CD14-positive monocyte (primary cell): Measurements from ENCODE around the gene CSF2RB. TPM values are rescaled to one million over a fixed set of nuclear protein-coding genes. Genes with fewer than 3 reads are reported as not detected.

ENCODE experiments used
- DNase-seq, 3 donors: peaks; one replicate each; pipeline ENCODE4 v3.0.0-alpha.2; 2011 to 2022
- H2AFZ ChIP-seq: 2 replicates; pipeline ENCODE4 v1.6.0; 2012; ENCODE audit warnings: mild to moderate bottlenecking, low read depth, low read length, inconsistent platforms; ENCODE audit not compliant: insufficient read depth, poor library complexity, severe bottlenecking
- H3K27ac ChIP-seq, 2 donors: 1 replicate in 1 of 2; 2 replicates in 1 of 2; pipeline ENCODE4 v1.5.1; 2012 to 2013; ENCODE audit warnings: low read length in 2 of 2, control low read depth in 1 of 2, inconsistent platforms in 1 of 2, low read depth in 1 of 2, mild to moderate bottlenecking in 1 of 2
- H3K27me3 ChIP-seq, 2 donors: one replicate each; pipeline versions ENCODE4 v1.6.0 to v1.6.1; 2011 to 2013; ENCODE audit warnings: low read length in 2 of 2; ENCODE audit not compliant: control insufficient read depth in 2 of 2, insufficient read depth in 2 of 2
- H3K36me3 ChIP-seq, 2 donors: replicated peaks in 1 of 2; 1 replicate in 1 of 2; 2 replicates in 1 of 2; pipeline versions ENCODE4 v1.5.1 to v1.6.1; 2012 to 2013; ENCODE audit warnings: low read length in 2 of 2, control low read depth in 1 of 2, inconsistent platforms in 1 of 2, mild to moderate bottlenecking in 1 of 2; ENCODE audit not compliant: insufficient read depth in 2 of 2, control insufficient read depth in 1 of 2
- H3K4me1 ChIP-seq, 2 donors: 1 replicate in 1 of 2; 2 replicates in 1 of 2; pipeline versions ENCODE4 v1.5.1 to v1.6.1; 2012 to 2013; ENCODE audit warnings: low read length in 2 of 2, control low read depth in 1 of 2, inconsistent platforms in 1 of 2, mild to moderate bottlenecking in 1 of 2, moderate library complexity in 1 of 2; ENCODE audit not compliant: insufficient read depth in 2 of 2, control insufficient read depth in 1 of 2
- H3K4me2 ChIP-seq: replicated peaks from 2 replicates; pipeline ENCODE3; 2012; ENCODE audit warnings: low read length, moderate library complexity, mild to moderate bottlenecking; ENCODE audit not compliant: poor library complexity, severe bottlenecking; ENCODE audit errors: extremely low read depth
- H3K4me3 ChIP-seq, 3 experiments: fragments of 200-600 bp in 1 of 3; sonication (generic) in 1 of 3; replicated peaks in 1 of 3; 1 replicate in 2 of 3; 2 replicates in 1 of 3; pipeline ENCODE4 v1.5.1; 2011 to 2013; ENCODE audit warnings: low read length in 3 of 3, mild to moderate bottlenecking in 3 of 3, control low read depth in 2 of 3, low read depth in 2 of 3, inconsistent platforms in 1 of 3, moderate library complexity in 1 of 3
- H3K79me2 ChIP-seq: 2 replicates; pipeline ENCODE4 v1.6.0; 2012; ENCODE audit warnings: mild to moderate bottlenecking, control low read depth, inconsistent platforms, low read length, moderate library complexity; ENCODE audit not compliant: insufficient read depth
- H3K9ac ChIP-seq: 2 replicates; pipeline ENCODE4 v1.6.0; 2017; ENCODE audit warnings: low read length, mild to moderate bottlenecking; ENCODE audit not compliant: insufficient read depth, poor library complexity, severe bottlenecking
- H3K9me3 ChIP-seq, 2 donors: replicated peaks in 1 of 2; 1 replicate in 1 of 2; 2 replicates in 1 of 2; pipeline versions ENCODE4 v1.5.1 to v1.6.1; 2012 to 2013; ENCODE audit warnings: low read length in 2 of 2, control low read depth in 1 of 2; ENCODE audit not compliant: control insufficient read depth in 1 of 2, insufficient read depth in 1 of 2
- H4K20me1 ChIP-seq: 2 replicates; pipeline ENCODE4 v1.6.0; 2012; ENCODE audit warnings: mild to moderate bottlenecking, low read length, control low read depth, moderate library complexity; ENCODE audit not compliant: insufficient read depth
- H3K27ac Mint-ChIP-seq, 7 donors: one replicate each; pipeline ENCODE4 v1.8.0; 2020; ENCODE audit warnings: mild to moderate bottlenecking in 7 of 7, mixed read lengths in 7 of 7, moderate library complexity in 6 of 7, inconsistent platforms in 2 of 7
- H3K27me3 Mint-ChIP-seq, 3 donors: one replicate each; pipeline ENCODE4 v1.8.0; 2021 to 2022; ENCODE audit warnings: low read depth in 3 of 3, mild to moderate bottlenecking in 3 of 3, mixed read lengths in 3 of 3, moderate library complexity in 3 of 3, inconsistent platforms in 1 of 3
- H3K36me3 Mint-ChIP-seq, 2 donors: one replicate each; pipeline ENCODE4 v1.8.0; 2020; ENCODE audit warnings: mixed read lengths in 2 of 2, inconsistent platforms in 1 of 2, mild to moderate bottlenecking in 1 of 2
- H3K4me1 Mint-ChIP-seq: one replicate; pipeline ENCODE4 v1.8.0; 2020; ENCODE audit warnings: mild to moderate bottlenecking, mixed read lengths
- H3K4me3 Mint-ChIP-seq, 2 donors: one replicate each; pipeline ENCODE4 v1.8.0; 2020; ENCODE audit warnings: mild to moderate bottlenecking in 2 of 2, mixed read lengths in 2 of 2, moderate library complexity in 1 of 2
- H3K9me3 Mint-ChIP-seq, 7 donors: one replicate each; pipeline ENCODE4 v1.8.0; 2020 to 2022; ENCODE audit warnings: mixed read lengths in 7 of 7, mild to moderate bottlenecking in 6 of 7, moderate library complexity in 6 of 7, inconsistent platforms in 2 of 7
- CTCF ChIP-seq: fragments of 200-600 bp; IDR thresholded peaks from one replicate; pipeline ENCODE4 v1.8.0; 2022; ENCODE audit warnings: antibody characterized with exemption, mild to moderate bottlenecking
- WGBS: methylation state at CpG from one replicate; pipeline ENCODE4 v1.1.5; 2013; ENCODE audit warnings: missing lambda C conversion rate; ENCODE audit not compliant: insufficient coverage; 5-methylcytosine and 5-hydroxymethylcytosine counted together
- intact Hi-C, 2 donors: fragments of 100-400 bp; cut with micrococcal nuclease; formaldehyde crosslinking; loops; one replicate each; pipeline versions ENCODE4 v1.15.0 to v1.15.1; 2023
- polyA plus RNA-seq, 3 donors: library from polyadenylated mRNA; depleted of rRNA in 1 of 3; unstranded in 2 of 3; stranded (reverse) in 1 of 3; fragments of 300-500 nt in 2 of 3; fragments of >200 nt in 1 of 3; fragmentation: Illumina TruSeq in 2 of 3; gene quantifications; 1 replicate in 2 of 3; 2 replicates in 1 of 3; pipeline ENCODE4 v1.2.3, GENCODE V29; 2012 to 2021

Gene CSF2RB
- polyA plus RNA-seq, 3 donors = 29.9 to 91.1 (median 52.7) TPM

- Histone ChIP-seq H2AFZ (no peak overlapping the region), H3K9me3 (no peaks in the 10 kb centered on the region), H3K9ac (no peak overlapping the region), H3K27me3 (no peaks in the 10 kb centered on the region), H3K4me3 (peak overlapping the region in 1 of 3 experiments; percentile 24), H3K4me2 (peak overlapping the region; percentile 49), H3K36me3 (peaks cover 75 to 90% of the 10 kb centered on the region in 2 donors), H3K4me1 (peaks cover 31 to 35% of the 10 kb centered on the region in 2 donors), H3K79me2 (no peaks in the 10 kb centered on the region), H3K27ac (peak overlapping the region; percentile 59 to 81), H4K20me1 (peaks cover 4% of the 10 kb centered on the region)
- H3K27ac Mint-ChIP-seq = peak overlapping the region; percentile 86 to 95 (median 89)
- peak overlapping the region; percentile 56 to 70 for H3K4me3 Mint-ChIP-seq
- peaks cover 43% of the 10 kb centered on the region for H3K4me1 Mint-ChIP-seq
- DNase-seq = peak; percentile 59 to 83 (median 74)
- H3K9me3 Mint-ChIP-seq = peaks cover 0 to 4% (median 0%) of the 10 kb centered on the region in 7 donors
- intact Hi-C loops = loop anchor here in 1 of 2 donors (5.0 kb wide), 1 partner anchor 39 kb away; the partner anchor contains the start of gene CSF2RB
- WGBS = 4% methylated on average over 6 of the region's 6 CpGs
- H3K36me3 Mint-ChIP-seq = peaks cover 87 to 94% of the 10 kb centered on the region in 2 donors
- peak; percentile 53 for TF ChIP-seq CTCF
- H3K27me3 Mint-ChIP-seq = peaks cover 0 to 3% (median 0%) of the 10 kb centered on the region in 3 donors
These were observed 39.7 kb upstream of the CSF2RB start for GRCh38 chr22:36873614-36874308.

GRCh38 chr22:36874309-36874696, 39.1 kb upstream of the CSF2RB start:
- Histone ChIP-seq H3K27me3 (no peaks in the 10 kb centered on the region), H3K9me3 (peaks cover 0 to under 1% of the 10 kb centered on the region in 2 donors), H3K79me2 (no peaks in the 10 kb centered on the region), H3K36me3 (peaks cover 69 to 86% of the 10 kb centered on the region in 2 donors), H3K4me2 (peak overlapping the region; percentile 49), H3K27ac (peak overlapping the region; percentile 59 to 81), H3K4me1 (peaks cover 31 to 35% of the 10 kb centered on the region in 2 donors), H4K20me1 (peaks cover 1% of the 10 kb centered on the region), H2AFZ (no peak overlapping the region), H3K4me3 (peak overlapping the region in 1 of 3 experiments; percentile 24), H3K9ac (no peak overlapping the region)
- peaks cover 85 to 89% of the 10 kb centered on the region in 2 donors for H3K36me3 Mint-ChIP-seq
- intact Hi-C loops = loop anchor here in 1 of 2 donors (5.0 kb wide), 1 partner anchor 38 kb away; the partner anchor contains the start of gene CSF2RB
- DNase-seq = no peak
- peaks cover 43% of the 10 kb centered on the region for H3K4me1 Mint-ChIP-seq
- H3K27me3 Mint-ChIP-seq = peaks cover 0 to 3% (median 1%) of the 10 kb centered on the region in 3 donors
- 20% methylated on average over 1 of the region's 2 CpGs for WGBS
- peak overlapping the region; percentile 86 to 95 (median 89) for H3K27ac Mint-ChIP-seq
- H3K9me3 Mint-ChIP-seq = peaks cover 0 to 5% (median 0%) of the 10 kb centered on the region in 7 donors
- TF ChIP-seq CTCF = no peak
- H3K4me3 Mint-ChIP-seq = peak overlapping the region in 1 of 2 donors; percentile 70
